ENCODE results near the gene MET.
A peak's percentile ranks its signal among the peaks of the same experiment; 100 is the strongest.

Gene MET

GRCh38 chr7:116702046-116702785 is 30.2 kb downstream of the MET start:
- H3K9me3 ChIP-seq (ENCODE audit: severe bottlenecking) = no peaks in the 10 kb centered on the region
- H3K36me3 ChIP-seq = no peaks in the 10 kb centered on the region
- H3K27ac ChIP-seq = no peak overlapping the region
- no peak for TF ChIP-seq CTCF (IDR thresholded peaks at IDR 0.05; ENCODE audit: low read depth, low read length)
- H3K27me3 ChIP-seq (ENCODE audit: insufficient read depth, low read depth, severe bottlenecking) = no peaks in the 10 kb centered on the region
- no peak overlapping the region for H3K4me3 ChIP-seq (ENCODE audit: low read depth, low read length)
- no peak for DNase-seq

GRCh38 chr7:116704650-116705228 is 32.7 kb downstream of the MET start:
- no peak for TF ChIP-seq CTCF (IDR thresholded peaks at IDR 0.05; ENCODE audit: low read depth, low read length)
- Histone ChIP-seq H3K4me3 (ENCODE audit: low read depth, low read length) (no peak overlapping the region), H3K36me3 (no peaks in the 10 kb centered on the region), H3K27me3 (ENCODE audit: insufficient read depth, low read depth, severe bottlenecking) (no peaks in the 10 kb centered on the region), H3K27ac (no peak overlapping the region), H3K9me3 (ENCODE audit: severe bottlenecking) (no peaks in the 10 kb centered on the region)
- DNase-seq = no peak

GRCh38 chr7:116705419-116705818 is 33.4 kb downstream of the MET start:
- TF ChIP-seq CTCF (IDR thresholded peaks at IDR 0.05; ENCODE audit: low read depth, low read length) = no peak
- Histone ChIP-seq H3K4me3 (ENCODE audit: low read depth, low read length) (no peak overlapping the region), H3K9me3 (ENCODE audit: severe bottlenecking) (no peaks in the 10 kb centered on the region), H3K27me3 (ENCODE audit: insufficient read depth, low read depth, severe bottlenecking) (no peaks in the 10 kb centered on the region), H3K36me3 (no peaks in the 10 kb centered on the region), H3K27ac (no peak overlapping the region)
- no peak for DNase-seq

- no peak for DNase-seq
- no peak for TF ChIP-seq CTCF (IDR thresholded peaks at IDR 0.05; ENCODE audit: low read depth, low read length)
- Histone ChIP-seq H3K27ac (peak overlapping the region; percentile 23; the same call in 1 of the 2 replicates), H3K4me3 (ENCODE audit: low read depth, low read length) (no peak overlapping the region), H3K27me3 (ENCODE audit: insufficient read depth, low read depth, severe bottlenecking) (no peaks in the 10 kb centered on the region), H3K36me3 (no peaks in the 10 kb centered on the region), H3K9me3 (ENCODE audit: severe bottlenecking) (no peaks in the 10 kb centered on the region)
Observed at GRCh38 chr7:116706668-116707126, 34.7 kb downstream of the MET start.

GRCh38 chr7:116707289-116707688 is 35.3 kb downstream of the MET start:
- H3K4me3 ChIP-seq (ENCODE audit: low read depth, low read length) = no peak overlapping the region
- no peaks in the 10 kb centered on the region for H3K9me3 ChIP-seq (ENCODE audit: severe bottlenecking)
- no peaks in the 10 kb centered on the region for H3K27me3 ChIP-seq (ENCODE audit: insufficient read depth, low read depth, severe bottlenecking)
- no peak for TF ChIP-seq CTCF (IDR thresholded peaks at IDR 0.05; ENCODE audit: low read depth, low read length)
- H3K27ac ChIP-seq = peak overlapping the region; percentile 23
- DNase-seq = no peak
- no peaks in the 10 kb centered on the region for H3K36me3 ChIP-seq
